ENCODE results near the gene PCSK1N.

Gene PCSK1N

DNA sequence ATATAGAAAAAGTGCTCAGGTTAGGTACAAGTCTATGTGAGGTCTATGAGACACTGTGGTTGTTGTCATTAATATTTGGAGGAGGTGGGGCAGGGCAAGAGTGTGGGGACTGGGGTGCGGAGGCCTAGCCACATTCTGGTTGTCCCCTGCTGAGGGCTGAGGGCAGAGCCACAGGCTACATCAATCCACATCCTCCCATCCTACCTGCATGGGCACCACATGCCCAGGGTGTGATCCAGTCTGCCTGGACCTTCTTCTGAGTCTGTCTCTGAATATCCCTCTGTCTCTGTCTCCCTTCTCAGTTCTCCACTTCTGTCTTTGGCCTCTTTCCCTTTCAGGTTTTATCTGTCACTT lies 50.2 kb downstream of the PCSK1N start:
- Histone ChIP-seq H3K27ac (no peak overlapping the region), H3K9ac (no peak overlapping the region), H3K27me3 (peaks cover 46% of the 10 kb centered on the region; the same call in 1 of the 2 replicates), H3K4me2 (no peak overlapping the region), H4K20me1 (no peaks in the 10 kb centered on the region; the same call in 1 of the 2 replicates), H3K4me3 (no peak overlapping the region), H3K36me3 (no peaks in the 10 kb centered on the region), H3K9me3 (no peaks in the 10 kb centered on the region), H3K4me1 (no peaks in the 10 kb centered on the region)
- TF ChIP-seq Cebpa-rat (IDR thresholded peaks at IDR 0.05), result no peak

DNA sequence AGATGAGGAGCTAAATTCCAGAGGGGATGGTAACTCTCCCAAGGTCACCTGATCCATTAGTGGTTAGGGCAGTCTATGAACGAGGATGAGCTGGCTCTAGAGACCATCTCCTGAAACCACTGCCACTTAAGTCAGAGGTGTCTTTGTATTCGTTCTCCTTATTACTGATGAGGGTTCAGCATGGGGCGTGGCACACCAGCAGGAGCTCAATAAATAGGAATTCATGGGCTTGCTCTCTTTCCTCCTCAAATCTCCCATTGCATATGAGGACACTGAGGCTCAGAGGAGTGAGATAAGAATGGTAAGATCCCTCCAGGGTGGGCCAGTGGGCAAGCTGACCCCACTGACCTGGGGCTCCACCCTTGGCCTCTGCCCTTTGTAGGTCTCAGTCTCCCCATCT lies 50.7 kb downstream of the PCSK1N start:
- Histone ChIP-seq H3K4me2 (no peak overlapping the region), H3K4me3 (no peak overlapping the region), H3K9ac (no peak overlapping the region), H4K20me1 (no peaks in the 10 kb centered on the region; the same call in 1 of the 2 replicates), H3K9me3 (no peaks in the 10 kb centered on the region), H3K27ac (no peak overlapping the region), H3K4me1 (no peaks in the 10 kb centered on the region), H3K36me3 (no peaks in the 10 kb centered on the region), H3K27me3 (peaks cover 47% of the 10 kb centered on the region)
- TF ChIP-seq Cebpa-rat (IDR thresholded peaks at IDR 0.05), result no peak

DNA sequence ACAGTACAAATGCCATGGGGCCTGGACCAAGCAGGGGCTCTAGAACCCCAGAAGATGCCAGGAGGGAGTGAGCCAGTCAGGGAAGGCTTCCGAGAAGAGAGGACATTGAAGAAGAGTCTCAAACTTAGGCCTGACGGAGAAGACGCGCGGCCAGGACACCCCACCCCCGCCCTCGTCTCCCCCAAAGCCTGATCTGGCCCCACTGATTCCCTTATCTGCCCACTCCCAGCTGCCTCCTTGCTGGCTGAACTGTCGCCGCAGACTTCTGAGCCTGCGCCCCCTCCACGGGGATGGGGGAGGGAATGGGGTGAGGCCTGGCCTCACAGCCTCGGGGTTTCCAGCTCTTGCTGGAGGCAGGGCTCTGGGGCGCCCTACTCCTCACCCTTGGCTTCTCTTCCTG lies 52.6 kb downstream of the PCSK1N start:
- Histone ChIP-seq H3K9ac (no peak overlapping the region), H3K4me1 (no peaks in the 10 kb centered on the region), H3K27ac (no peak overlapping the region), H3K9me3 (no peaks in the 10 kb centered on the region), H3K4me2 (no peak overlapping the region), H3K36me3 (no peaks in the 10 kb centered on the region), H3K4me3 (no peak overlapping the region), H4K20me1 (no peaks in the 10 kb centered on the region; the same call in 1 of the 2 replicates), H3K27me3 (peaks cover 54% of the 10 kb centered on the region)
- no peak for TF ChIP-seq Cebpa-rat (IDR thresholded peaks at IDR 0.05)

DNA sequence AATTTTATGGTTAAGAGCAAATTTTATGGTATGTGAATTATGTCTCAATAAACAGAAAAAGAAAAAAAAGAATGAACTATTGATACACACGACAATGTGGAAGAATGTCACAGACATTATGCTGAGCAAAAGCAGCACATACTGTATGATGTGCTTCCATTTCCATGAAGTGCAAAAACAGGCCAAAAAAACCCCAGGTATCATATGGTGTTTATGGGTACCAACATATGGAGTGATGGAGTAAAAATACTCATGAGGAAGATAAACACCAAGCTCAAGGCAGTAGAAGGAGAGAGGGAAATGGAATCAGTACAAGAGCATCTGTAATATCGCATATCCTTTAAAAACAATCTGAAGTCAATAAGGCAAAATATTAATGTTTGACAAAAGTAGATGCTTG lies 53.2 kb downstream of the PCSK1N start:
- Histone ChIP-seq H3K4me3 (no peak overlapping the region), H3K27me3 (peaks cover 54% of the 10 kb centered on the region), H3K4me2 (no peak overlapping the region), H3K9ac (no peak overlapping the region), H3K27ac (no peak overlapping the region), H3K9me3 (no peaks in the 10 kb centered on the region), H3K36me3 (no peaks in the 10 kb centered on the region), H3K4me1 (no peaks in the 10 kb centered on the region), H4K20me1 (no peaks in the 10 kb centered on the region; the same call in 1 of the 2 replicates)
- no peak for TF ChIP-seq Cebpa-rat (IDR thresholded peaks at IDR 0.05)

DNA sequence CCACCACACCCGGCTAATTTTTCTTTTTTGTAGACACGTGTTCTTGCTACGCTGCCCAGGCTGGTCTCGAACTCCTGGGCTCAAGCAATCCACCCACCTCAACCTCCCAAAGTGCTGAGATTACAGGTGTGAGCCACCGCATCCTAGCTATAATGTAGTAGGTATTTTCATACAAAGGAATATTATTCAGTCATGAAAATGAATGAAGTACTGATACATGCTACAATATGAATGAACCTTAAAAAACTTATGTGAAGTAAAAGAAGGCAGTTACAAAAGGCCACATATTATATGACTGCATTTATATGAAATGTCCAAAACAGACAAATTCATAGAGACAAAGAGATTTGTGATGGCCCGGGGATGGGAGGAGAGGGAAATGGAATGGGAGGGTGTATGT lies 53.7 kb downstream of the PCSK1N start:
- H3K4me2 ChIP-seq, result no peak overlapping the region
- H3K9me3 ChIP-seq, result no peaks in the 10 kb centered on the region
- H3K36me3 ChIP-seq, result no peaks in the 10 kb centered on the region
- no peak for TF ChIP-seq Cebpa-rat (IDR thresholded peaks at IDR 0.05)
- no peaks in the 10 kb centered on the region for H3K4me1 ChIP-seq
- H3K27ac ChIP-seq, result no peak overlapping the region
- peaks cover 54% of the 10 kb centered on the region for H3K27me3 ChIP-seq
- no peak overlapping the region for H3K9ac ChIP-seq
- H3K4me3 ChIP-seq, result no peak overlapping the region
- no peaks in the 10 kb centered on the region; the same call in 1 of the 2 replicates for H4K20me1 ChIP-seq

Data from BLaER1 (cell line).